ENCODE results near the gene KDM6A.
"Not testable (repeated sequence)": the region's sequence is repeated elsewhere in the genome, so short reads cannot be mapped to it uniquely, and the experiment has no call there.

The KDM6A gene

GRCh38 chrX:44927398-44927797 lies 54.4 kb downstream of the KDM6A start:
- DNase-seq (ENCODE audit: low spot score): no peak

DNA sequence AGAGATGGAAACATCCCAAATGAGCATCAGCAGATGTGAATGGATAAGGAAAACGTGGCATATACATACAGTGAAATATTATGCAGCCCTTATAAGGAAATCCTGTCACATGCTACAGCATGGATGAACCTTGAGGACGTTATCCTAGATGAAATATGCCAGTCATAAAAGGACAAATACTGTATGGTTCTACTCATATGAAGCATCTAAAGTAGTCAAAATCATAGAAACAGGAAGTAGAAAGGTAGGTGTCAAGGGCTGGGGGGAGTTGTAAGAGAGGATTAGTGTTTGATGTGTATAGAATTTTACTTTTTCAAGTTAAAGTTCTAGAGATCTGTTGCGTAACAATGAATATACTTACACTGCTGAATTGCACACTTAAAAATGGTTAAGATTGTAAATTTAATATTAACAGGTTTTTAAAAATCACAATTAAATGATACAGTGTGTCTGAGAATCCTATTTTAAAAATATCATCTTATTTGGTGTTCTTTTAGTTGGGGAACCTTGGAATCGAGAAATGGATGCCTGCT lies 58.5 kb downstream of the KDM6A start:
- no peak for DNase-seq (ENCODE audit: low spot score)

DNA sequence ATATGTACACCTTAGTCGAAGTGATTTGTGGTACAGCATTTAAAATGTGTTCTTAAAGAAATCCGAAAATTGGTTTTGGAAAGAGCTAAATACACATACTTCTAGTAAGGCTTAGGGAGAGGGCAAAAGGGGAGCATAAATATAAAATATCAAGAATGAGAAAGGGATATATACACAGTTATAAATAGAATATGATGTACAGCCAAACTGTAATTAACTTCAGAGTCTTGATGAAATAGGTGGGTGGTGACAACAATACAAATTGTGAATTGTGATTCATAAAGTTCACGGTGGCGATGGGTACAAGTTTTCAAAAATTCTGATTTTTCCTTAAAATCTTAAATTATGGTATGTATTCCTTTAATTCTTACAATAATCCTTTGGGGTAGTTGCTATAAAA lies 62.2 kb downstream of the KDM6A start:
- no peak for DNase-seq (ENCODE audit: low spot score)

GRCh38 chrX:44935640-44936039 lies 62.7 kb downstream of the KDM6A start:
- no peak for DNase-seq (ENCODE audit: low spot score)

GRCh38 chrX:44937606-44938005 lies 64.6 kb downstream of the KDM6A start:
- no peak for DNase-seq (ENCODE audit: low spot score)

DNA sequence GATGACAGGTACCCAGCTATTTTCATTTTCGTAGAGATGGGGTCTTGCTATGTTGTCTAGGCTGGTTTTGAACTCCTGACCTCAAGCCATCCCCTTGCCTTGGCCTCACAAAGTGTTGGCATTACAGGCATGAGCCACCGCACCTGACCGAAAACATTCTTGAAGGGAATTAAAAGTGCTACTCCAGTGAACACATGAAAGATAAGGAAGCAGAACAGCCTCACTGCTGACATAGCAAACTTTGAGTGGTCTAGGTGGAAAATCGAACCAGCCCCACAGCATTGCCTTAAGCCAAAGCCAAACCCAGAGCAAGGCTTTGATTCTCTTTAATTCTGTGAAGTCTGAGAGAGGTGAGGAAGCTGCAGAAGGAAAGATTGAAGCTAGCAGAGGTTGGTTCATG lies 65.1 kb downstream of the KDM6A start:
- DNase-seq (ENCODE audit: low spot score): no peak

DNA sequence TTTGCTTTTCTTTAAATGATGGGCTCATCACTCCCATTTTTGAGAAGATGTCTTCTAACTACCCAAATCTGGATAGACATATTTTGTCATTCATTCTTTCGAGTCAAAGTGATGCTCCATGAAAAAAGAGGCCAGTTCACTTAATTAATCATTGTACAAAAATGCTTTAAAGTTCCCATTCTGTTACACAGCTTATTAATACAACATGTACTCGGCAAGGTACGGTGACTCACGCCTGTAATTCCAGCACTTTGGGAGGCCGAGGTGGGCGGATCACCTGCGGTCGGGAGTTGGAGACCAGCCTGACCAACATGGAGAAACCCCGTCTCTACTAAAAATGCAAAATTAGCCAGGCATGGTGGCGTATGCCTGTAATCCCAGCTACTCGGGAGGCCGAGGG lies 67.6 kb downstream of the KDM6A start:
- not testable (repeated sequence) for DNase-seq (ENCODE audit: low spot score)

GRCh38 chrX:44943007-44943406 lies 70.0 kb downstream of the KDM6A start:
- no peak for DNase-seq (ENCODE audit: low spot score)

DNA sequence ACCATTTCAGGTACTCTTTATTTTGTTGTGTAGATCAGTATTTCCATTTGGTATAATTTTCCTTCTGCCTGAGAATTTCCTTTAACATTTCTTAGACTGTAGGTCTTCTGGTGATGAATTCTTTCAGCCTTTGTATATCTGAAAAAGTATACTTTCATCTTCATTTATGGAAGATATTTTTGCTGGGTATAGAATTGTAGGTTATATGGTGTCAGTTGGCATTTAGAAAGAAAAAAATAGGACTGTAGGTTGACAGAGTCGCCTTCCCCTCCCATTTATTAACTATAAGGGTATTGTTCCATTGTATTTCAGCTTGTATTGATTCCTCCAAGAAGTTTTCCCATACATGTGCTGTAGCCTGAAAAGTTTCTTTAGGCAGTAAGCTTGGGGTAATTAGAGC lies 71.9 kb downstream of the KDM6A start:
- no peak for DNase-seq (ENCODE audit: low spot score)

GRCh38 chrX:44945736-44946135 lies 72.7 kb downstream of the KDM6A start:
- DNase-seq (ENCODE audit: low spot score): no peak

DNA sequence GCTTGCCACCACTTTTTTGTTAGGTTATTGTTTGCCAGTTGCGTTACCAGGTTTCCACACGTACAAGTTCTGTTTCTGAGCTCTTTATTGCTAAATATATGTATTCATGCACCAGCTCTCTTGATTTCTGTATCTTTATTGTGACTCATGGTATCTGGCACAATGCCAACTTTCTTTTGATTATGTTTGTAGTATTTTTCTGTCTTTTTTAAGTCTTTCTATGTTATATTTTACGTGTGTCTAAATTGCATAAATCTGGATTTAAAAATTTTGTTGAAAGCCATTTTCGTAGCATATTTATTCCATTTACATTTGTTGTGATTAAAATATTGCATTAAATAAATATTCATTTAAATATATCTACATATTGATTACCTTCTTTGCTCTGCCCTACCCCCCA lies 73.8 kb downstream of the KDM6A start:
- DNase-seq (ENCODE audit: low spot score): no peak

DNA sequence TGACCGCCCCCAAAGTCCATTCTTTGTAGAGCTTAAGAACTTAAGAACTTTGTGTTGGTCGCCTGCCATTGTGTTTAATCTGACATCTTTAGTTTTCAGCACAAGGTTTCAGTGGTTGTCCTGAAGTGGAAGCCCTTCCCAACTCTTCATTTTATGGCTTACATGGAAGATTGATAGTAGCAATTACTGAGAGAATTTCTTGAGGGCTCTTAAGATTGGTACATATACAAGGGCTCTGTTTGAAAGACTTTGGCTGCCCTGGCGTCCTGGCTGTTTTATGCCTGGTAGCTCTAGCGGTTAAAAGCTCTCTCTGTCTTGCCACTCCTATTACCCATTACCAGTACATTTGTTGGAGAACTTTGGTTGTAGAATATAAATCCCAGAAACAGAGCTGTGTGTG lies 75.0 kb downstream of the KDM6A start:
- DNase-seq (ENCODE audit: low spot score): no peak

- DNase-seq (ENCODE audit: low spot score): no peak
These were observed 75.4 kb downstream of the KDM6A start for GRCh38 chrX:44948406-44948805.

DNA sequence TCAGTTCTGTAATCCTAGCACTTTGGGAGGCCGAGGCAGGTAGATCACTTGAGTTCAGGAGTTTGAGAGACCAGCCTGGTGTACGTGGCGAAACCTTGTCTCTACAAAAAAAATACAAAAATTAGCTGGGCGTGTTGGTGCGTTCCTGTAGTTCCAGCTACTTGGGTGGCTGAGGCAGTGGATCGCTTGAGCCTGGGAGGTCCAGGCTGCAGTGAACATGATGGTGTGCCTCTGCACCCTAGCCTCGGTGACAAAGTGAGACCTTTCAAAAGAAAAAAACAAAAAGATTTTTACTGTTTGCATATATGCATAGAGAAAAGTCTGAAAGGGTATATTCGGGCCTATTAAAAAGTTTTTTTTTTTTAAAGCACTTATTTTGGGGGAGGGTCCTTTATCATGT lies 76.1 kb downstream of the KDM6A start:
- no peak for DNase-seq (ENCODE audit: low spot score)

- not testable (repeated sequence) for DNase-seq (ENCODE audit: low spot score)
These were observed 77.7 kb downstream of the KDM6A start for GRCh38 chrX:44950471-44951366.

- DNase-seq (ENCODE audit: low spot score): no peak
These were observed 78.6 kb downstream of the KDM6A start for GRCh38 chrX:44951572-44952067.

DNA sequence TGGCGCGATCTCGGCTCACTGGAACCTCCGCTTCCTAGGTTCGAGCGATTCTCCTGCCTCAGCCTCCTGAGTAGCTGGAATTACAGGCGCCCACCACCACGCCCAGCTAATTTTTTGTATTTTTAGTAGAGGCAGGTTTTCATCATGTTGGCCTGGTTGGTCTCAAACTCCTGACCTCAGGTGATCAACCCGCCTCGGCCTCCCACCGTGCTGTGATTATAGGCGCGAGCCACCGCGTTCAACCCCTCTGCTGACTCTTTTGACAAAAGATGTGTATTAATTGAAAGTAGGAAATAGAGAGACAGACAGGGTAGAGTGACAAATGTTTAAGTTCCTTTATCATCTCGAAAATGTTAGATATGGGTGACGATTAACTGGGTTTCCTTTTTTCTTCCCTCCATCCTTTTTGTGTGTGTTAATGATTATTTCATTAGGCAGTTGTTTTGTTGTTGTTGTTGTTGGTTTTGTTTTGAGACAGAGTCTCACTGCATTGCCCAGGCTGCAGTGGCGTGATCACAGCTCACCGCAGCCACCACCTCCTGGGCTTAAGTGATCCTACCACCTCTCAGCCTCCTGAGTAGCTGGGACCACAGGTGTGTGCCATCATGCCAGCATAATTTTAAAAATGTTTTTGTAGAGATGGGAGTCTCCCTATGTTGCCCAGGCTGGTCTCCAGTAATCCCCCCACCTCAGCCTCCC lies 79.5 kb downstream of the KDM6A start:
- no peak for DNase-seq (ENCODE audit: low spot score)

- no peak for DNase-seq (ENCODE audit: low spot score)
These were observed 80.9 kb downstream of the KDM6A start for GRCh38 chrX:44953734-44954502.

GRCh38 chrX:44954562-44954961 lies 81.6 kb downstream of the KDM6A start:
- DNase-seq (ENCODE audit: low spot score): no peak

GRCh38 chrX:44957848-44958247 lies 84.9 kb downstream of the KDM6A start:
- DNase-seq (ENCODE audit: low spot score): no peak

GRCh38 chrX:44958480-44958879 lies 85.5 kb downstream of the KDM6A start:
- DNase-seq (ENCODE audit: low spot score): no peak

Measured in SW480 (cell line).